Stimulated activated CD8-positive, alpha-beta memory T cell treated with anti-CD3 and anti-CD28 coated beads, Interleukin-15, amount 100 ng/mL, for 1 hour (primary cell): ENCODE results near the gene NELFB.
"Not testable (repeated sequence)": the region's sequence is repeated elsewhere in the genome, so short reads cannot be mapped to it uniquely, and the experiment has no call there.

Experiments used
- DNase-seq: peaks from one replicate; pipeline ENCODE4 v3.0.0-alpha.2; 2020; ENCODE audit warnings: low read depth

NELFB gene

GRCh38 chr9:137247135-137247915 lies 7.8 kb upstream of the NELFB start:
- no peak for DNase-seq

- no peak for DNase-seq
Measured at GRCh38 chr9:137247916-137248175, 7.3 kb upstream of the NELFB start.

- DNase-seq: no peak
Measured at GRCh38 chr9:137250329-137251193, 4.6 kb upstream of the NELFB start.

- no peak for DNase-seq
Measured at GRCh38 chr9:137251194-137251461, 4.0 kb upstream of the NELFB start, which contains the start of gene STPG3. STPG3 (plus strand) TSS chr9:137251286; CDS start chr9:137251287, 1 bp downstream.

- DNase-seq: no peak
Measured at GRCh38 chr9:137251490-137252268, 3.4 kb upstream of the NELFB start.

- no peak for DNase-seq
Measured at GRCh38 chr9:137252555-137253506, 2.3 kb upstream of the NELFB start.

GRCh38 chr9:137253717-137254623 lies 1.2 kb upstream of the NELFB start:
- no peak for DNase-seq

- no peak for DNase-seq
Measured at GRCh38 chr9:137255448-137256114, 454 bp downstream of the NELFB start.

GRCh38 chr9:137256362-137256761 lies 1.2 kb downstream of the NELFB start:
- no peak for DNase-seq

GRCh38 chr9:137256856-137257255 lies 1.7 kb downstream of the NELFB start:
- no peak for DNase-seq

GRCh38 chr9:137262173-137262908 lies 7.2 kb downstream of the NELFB start:
- not testable (repeated sequence) for DNase-seq

GRCh38 chr9:137262909-137263285 lies 7.8 kb downstream of the NELFB start:
- DNase-seq: no peak

- no peak for DNase-seq
Measured at GRCh38 chr9:137263506-137263905, 8.4 kb downstream of the NELFB start.

- no peak for DNase-seq
Measured at GRCh38 chr9:137264067-137264466, 8.9 kb downstream of the NELFB start.

- no peak for DNase-seq
Measured at GRCh38 chr9:137265496-137266161, 10.5 kb downstream of the NELFB start.

- no peak for DNase-seq
Measured at GRCh38 chr9:137266162-137266527, 11.0 kb downstream of the NELFB start.

GRCh38 chr9:137266585-137267453 lies 11.7 kb downstream of the NELFB start:
- no peak for DNase-seq

GRCh38 chr9:137267933-137268355 lies 12.8 kb downstream of the NELFB start:
- DNase-seq: no peak
